SK-N-DZ (cell line): ENCODE measurements around the gene CR1L.
"Not testable (repeated sequence)": the region's sequence is repeated elsewhere in the genome, so short reads cannot be mapped to it uniquely, and the experiment has no call there.

ENCODE experiments used
- DNase-seq: peaks from one replicate; pipeline ENCODE4 v3.0.0-alpha.2; 2015; ENCODE audit warnings: low spot score

Gene CR1L

GRCh38 chr1:207646171-207646570 lies 1.2 kb downstream of the CR1L start:
- no peak for DNase-seq

- DNase-seq: no peak
Observed at GRCh38 chr1:207646944-207647579, 2.1 kb downstream of the CR1L start.

GRCh38 chr1:207647671-207648333 lies 2.9 kb downstream of the CR1L start:
- no peak for DNase-seq

GRCh38 chr1:207648334-207649209 lies 3.6 kb downstream of the CR1L start:
- DNase-seq: no peak

GRCh38 chr1:207649210-207649753 lies 4.3 kb downstream of the CR1L start:
- DNase-seq: no peak

GRCh38 chr1:207649865-207650580 lies 5.1 kb downstream of the CR1L start:
- DNase-seq: no peak

- no peak for DNase-seq
Observed at GRCh38 chr1:207651583-207651982, 6.7 kb downstream of the CR1L start.

GRCh38 chr1:207654320-207654719 lies 9.4 kb downstream of the CR1L start:
- DNase-seq: no peak

GRCh38 chr1:207658408-207658807 lies 13.5 kb downstream of the CR1L start:
- no peak for DNase-seq

GRCh38 chr1:207658904-207659485 lies 14.1 kb downstream of the CR1L start:
- no peak for DNase-seq

- no peak for DNase-seq
Observed at GRCh38 chr1:207659545-207660153, 14.7 kb downstream of the CR1L start.

GRCh38 chr1:207661420-207661819 lies 16.5 kb downstream of the CR1L start:
- not testable (repeated sequence) for DNase-seq

GRCh38 chr1:207666342-207666741 lies 21.4 kb downstream of the CR1L start:
- DNase-seq: no peak

- no peak for DNase-seq
Observed at GRCh38 chr1:207669528-207670009, 24.6 kb downstream of the CR1L start.

- no peak for DNase-seq
Observed at GRCh38 chr1:207670192-207670591, 25.3 kb downstream of the CR1L start.

- no peak for DNase-seq
Observed at GRCh38 chr1:207670997-207671396, 26.1 kb downstream of the CR1L start.

- DNase-seq: peak; percentile 25
Observed at GRCh38 chr1:207672522-207673130, 27.7 kb downstream of the CR1L start.

- no peak for DNase-seq
Observed at GRCh38 chr1:207673399-207673798, 28.5 kb downstream of the CR1L start.

GRCh38 chr1:207676153-207676552 lies 31.2 kb downstream of the CR1L start:
- no peak for DNase-seq
